Trophoblast cell (in vitro differentiated cells and primary cell): ENCODE results near the gene CACNA1H.
"Not testable (repeated sequence)": the region's sequence is repeated elsewhere in the genome, so short reads cannot be mapped to it uniquely, and the experiment has no call there.

Source experiments
- DNase-seq, 2 donors: peaks; one replicate each; pipeline ENCODE4 v3.0.0-alpha.2; 2016
- H2AFZ ChIP-seq: 2 replicates; pipeline ENCODE4 v1.6.1; 2013; ENCODE audit warnings: low read length, moderate library complexity, mild to moderate bottlenecking; ENCODE audit not compliant: insufficient read depth, poor library complexity
- H2AK5ac ChIP-seq: 2 replicates; pipeline ENCODE4 v1.6.1; 2013; ENCODE audit warnings: mild to moderate bottlenecking, low read length
- H2BK120ac ChIP-seq: 2 replicates; pipeline ENCODE4 v1.6.1; 2013; ENCODE audit warnings: low read length, mild to moderate bottlenecking, moderate library complexity; ENCODE audit not compliant: insufficient read depth, poor library complexity
- H2BK12ac ChIP-seq: 2 replicates; pipeline ENCODE4 v1.6.1; 2013; ENCODE audit warnings: mild to moderate bottlenecking, low read length, moderate library complexity
- H2BK5ac ChIP-seq: 2 replicates; pipeline ENCODE4 v1.6.1; 2013; ENCODE audit warnings: low read length, low read depth, moderate library complexity, mild to moderate bottlenecking; ENCODE audit not compliant: poor library complexity
- H3K14ac ChIP-seq: 2 replicates; pipeline ENCODE4 v1.6.1; 2013; ENCODE audit warnings: mild to moderate bottlenecking, low read length
- H3K18ac ChIP-seq: 2 replicates; pipeline ENCODE4 v1.6.1; 2013; ENCODE audit warnings: mild to moderate bottlenecking, low read length
- H3K23ac ChIP-seq: 2 replicates; pipeline ENCODE4 v1.6.1; 2013; ENCODE audit warnings: low read length
- H3K27ac ChIP-seq: 2 replicates; pipeline ENCODE4 v1.5.1; 2013; ENCODE audit warnings: low read depth, mild to moderate bottlenecking, inconsistent platforms, low read length, moderate library complexity
- H3K27me3 ChIP-seq: 2 replicates; pipeline ENCODE4 v1.6.1; 2013; ENCODE audit warnings: inconsistent platforms, mild to moderate bottlenecking, low read length, moderate library complexity; ENCODE audit not compliant: insufficient read depth
- H3K36me3 ChIP-seq, 2 experiments: 1 replicate in 1 of 2; 2 replicates in 1 of 2; pipeline ENCODE4 v1.6.1; 2013; ENCODE audit warnings: low read length in 2 of 2, mild to moderate bottlenecking in 2 of 2, moderate library complexity in 1 of 2; ENCODE audit not compliant: insufficient read depth in 2 of 2, control insufficient read depth in 1 of 2
- H3K4ac ChIP-seq: 2 replicates; pipeline ENCODE4 v1.6.1; 2013; ENCODE audit warnings: low read depth, mild to moderate bottlenecking, low read length, moderate library complexity
- H3K4me1 ChIP-seq, 2 experiments: 1 replicate in 1 of 2; 2 replicates in 1 of 2; pipeline ENCODE4 v1.6.1; 2013; ENCODE audit warnings: low read length in 2 of 2, mild to moderate bottlenecking in 2 of 2, moderate library complexity in 1 of 2; ENCODE audit not compliant: insufficient read depth in 2 of 2, control insufficient read depth in 1 of 2
- H3K4me2 ChIP-seq: 2 replicates; pipeline ENCODE4 v1.6.1; 2013; ENCODE audit warnings: inconsistent platforms, mild to moderate bottlenecking, low read length, moderate library complexity
- H3K4me3 ChIP-seq: 2 replicates; pipeline ENCODE4 v1.5.1; 2013; ENCODE audit warnings: mild to moderate bottlenecking, low read depth, low read length, inconsistent platforms
- H3K79me1 ChIP-seq: one replicate; pipeline ENCODE4 v1.6.1; 2013; ENCODE audit warnings: low read length
- H3K79me2 ChIP-seq: 2 replicates; pipeline ENCODE4 v1.6.1; 2013; ENCODE audit warnings: low read length, mild to moderate bottlenecking; ENCODE audit not compliant: control insufficient read depth, insufficient read depth, poor library complexity
- H3K9ac ChIP-seq: 2 replicates; pipeline ENCODE4 v1.6.1; 2013; ENCODE audit warnings: mild to moderate bottlenecking, low read length
- H3K9me3 ChIP-seq: 2 replicates; pipeline ENCODE4 v1.6.1; 2013; ENCODE audit warnings: low read depth, mild to moderate bottlenecking, control low read depth, inconsistent platforms, low read length; ENCODE audit not compliant: insufficient read depth
- H4K12ac ChIP-seq: 2 replicates; pipeline ENCODE4 v1.6.1; 2013; ENCODE audit warnings: low read depth, mild to moderate bottlenecking, low read length, moderate library complexity
- H4K8ac ChIP-seq: 2 replicates; pipeline ENCODE4 v1.6.1; 2013; ENCODE audit warnings: low read depth, mild to moderate bottlenecking, low read length, moderate library complexity
- H4K91ac ChIP-seq: one replicate; pipeline ENCODE4 v1.6.1; 2013; ENCODE audit warnings: low read depth, mild to moderate bottlenecking, low read length, moderate library complexity
- WGBS: extraction: QIAGEN DNeasy Blood & Tissue Kit; methylation state at CpG from one replicate; pipeline ENCODE4 v1.1.7; 2013; ENCODE audit warnings: missing lambda C conversion rate; ENCODE audit not compliant: insufficient read length, insufficient coverage; ENCODE audit errors: extremely low coverage; 5-methylcytosine and 5-hydroxymethylcytosine counted together

Gene CACNA1H

DNA sequence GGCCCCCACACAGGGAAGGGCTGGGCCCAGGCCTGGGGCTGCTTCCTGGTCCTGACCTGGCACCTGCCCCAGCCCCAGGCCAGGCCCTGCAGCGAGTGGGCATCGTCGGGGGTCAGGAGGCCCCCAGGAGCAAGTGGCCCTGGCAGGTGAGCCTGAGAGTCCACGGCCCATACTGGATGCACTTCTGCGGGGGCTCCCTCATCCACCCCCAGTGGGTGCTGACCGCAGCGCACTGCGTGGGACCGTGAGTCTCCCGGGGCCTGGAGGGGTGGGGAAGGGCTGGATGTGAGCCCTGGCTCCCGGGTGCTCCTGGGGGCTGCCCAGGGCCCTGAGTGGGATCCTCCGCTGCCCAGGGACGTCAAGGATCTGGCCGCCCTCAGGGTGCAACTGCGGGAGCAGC, 88.2 kb downstream of the CACNA1H start:
- no CpG with 5 or more reads among the region's 15 CpGs for WGBS
- H3K79me2 ChIP-seq, H3K27ac ChIP-seq: not testable (repeated sequence)

GRCh38 chr16:1243363-1243762, 90.5 kb downstream of the CACNA1H start:
- not testable (repeated sequence) for H3K14ac ChIP-seq, H4K91ac ChIP-seq, H2BK120ac ChIP-seq, H3K4me1 ChIP-seq, H3K18ac ChIP-seq, H3K79me2 ChIP-seq, H2BK5ac ChIP-seq, H3K36me3 ChIP-seq, H3K4ac ChIP-seq, H4K8ac ChIP-seq, H3K9me3 ChIP-seq, H2AFZ ChIP-seq, H3K27ac ChIP-seq, H3K4me2 ChIP-seq, H3K27me3 ChIP-seq, H3K79me1 ChIP-seq, H3K9ac ChIP-seq, H4K12ac ChIP-seq, H2BK12ac ChIP-seq, DNase-seq, H3K23ac ChIP-seq, H2AK5ac ChIP-seq, H3K4me3 ChIP-seq
- no CpG with 5 or more reads among the region's 11 CpGs for WGBS

More for the DNA sequence above, 88.2 kb downstream of the CACNA1H start:
- not testable (repeated sequence) for H4K12ac ChIP-seq, H3K79me1 ChIP-seq, H4K8ac ChIP-seq, DNase-seq, H3K36me3 ChIP-seq, H3K27me3 ChIP-seq, H3K4me1 ChIP-seq, H2BK5ac ChIP-seq, H3K14ac ChIP-seq, H3K4me2 ChIP-seq, H2BK120ac ChIP-seq, H3K9ac ChIP-seq, H3K23ac ChIP-seq, H2BK12ac ChIP-seq, H2AFZ ChIP-seq, H3K9me3 ChIP-seq, H3K4me3 ChIP-seq, H4K91ac ChIP-seq, H3K18ac ChIP-seq, H3K4ac ChIP-seq, H2AK5ac ChIP-seq

GRCh38 chr16:1243907-1244850, 91.3 kb downstream of the CACNA1H start:
- H3K4me3 ChIP-seq, H3K79me2 ChIP-seq, H3K4ac ChIP-seq, H2BK120ac ChIP-seq, H3K23ac ChIP-seq, H3K36me3 ChIP-seq, H4K12ac ChIP-seq, H3K18ac ChIP-seq, H3K79me1 ChIP-seq, H2BK12ac ChIP-seq, H3K4me2 ChIP-seq, H4K91ac ChIP-seq, H3K14ac ChIP-seq, H2AK5ac ChIP-seq, H3K9me3 ChIP-seq, H2BK5ac ChIP-seq, H3K9ac ChIP-seq, H3K27ac ChIP-seq, H3K27me3 ChIP-seq, H4K8ac ChIP-seq, DNase-seq, H3K4me1 ChIP-seq, H2AFZ ChIP-seq: not testable (repeated sequence)
- no CpG with 5 or more reads among the region's 32 CpGs for WGBS

GRCh38 chr16:1244881-1245280, 92.0 kb downstream of the CACNA1H start:
- Histone ChIP-seq H3K36me3 (no peaks in the 10 kb centered on the region), H4K91ac (no peak overlapping the region), H4K12ac (no peak overlapping the region), H3K4me1 (no peaks in the 10 kb centered on the region), H3K27ac (no peak overlapping the region), H2AK5ac (no peak overlapping the region), H3K9ac (no peak overlapping the region), H3K4ac (no peak overlapping the region), H3K23ac (no peak overlapping the region), H3K4me2 (no peak overlapping the region), H3K27me3 (no peaks in the 10 kb centered on the region), H3K79me1 (no peaks in the 10 kb centered on the region), H3K14ac (no peak overlapping the region), H2BK12ac (no peak overlapping the region), H3K4me3 (no peak overlapping the region), H4K8ac (no peak overlapping the region), H3K9me3 (peaks cover 6% of the 10 kb centered on the region), H2BK5ac (no peak overlapping the region), H3K18ac (no peak overlapping the region), H2BK120ac (no peak overlapping the region), H3K79me2 (no peaks in the 10 kb centered on the region), H2AFZ (no peak overlapping the region)
- WGBS: no CpG with 5 or more reads among the region's 12 CpGs
- DNase-seq: peak in 1 of 2 donors; percentile 48
